HG03060 (cell line): ENCODE measurements around the gene DNMT1.
"Not testable (repeated sequence)": the region's sequence is repeated elsewhere in the genome, so short reads cannot be mapped to it uniquely, and the experiment has no call there.

Source experiments
- ATAC-seq: cut with Tn5 transposase; IDR thresholded peaks from one replicate; pipeline ENCODE4 v1.9.1; 2021; ENCODE audit warnings: low read depth, moderate number of reproducible peaks; ENCODE audit not compliant: unreplicated experiment

The DNMT1 gene

GRCh38 chr19:10222201-10222890 is 27.6 kb upstream of the DNMT1 start:
- no peak for ATAC-seq

GRCh38 chr19:10220695-10221094 is 25.9 kb upstream of the DNMT1 start:
- ATAC-seq: no peak

- no peak for ATAC-seq
These were observed 24.9 kb upstream of the DNMT1 start for GRCh38 chr19:10219678-10220077.

- no peak for ATAC-seq
These were observed 22.3 kb upstream of the DNMT1 start for GRCh38 chr19:10217085-10217484.

- ATAC-seq: no peak
These were observed 20.0 kb upstream of the DNMT1 start for GRCh38 chr19:10214784-10215183.

GRCh38 chr19:10211691-10212090 is 16.9 kb upstream of the DNMT1 start:
- ATAC-seq: no peak

- no peak for ATAC-seq
These were observed 16.3 kb upstream of the DNMT1 start for GRCh38 chr19:10211061-10211460.

GRCh38 chr19:10209315-10209714 is 14.6 kb upstream of the DNMT1 start:
- no peak for ATAC-seq

GRCh38 chr19:10207026-10207425 is 12.3 kb upstream of the DNMT1 start:
- ATAC-seq: no peak

GRCh38 chr19:10206226-10206885 is 11.6 kb upstream of the DNMT1 start:
- no peak for ATAC-seq

GRCh38 chr19:10205636-10206035 is 10.9 kb upstream of the DNMT1 start:
- ATAC-seq: no peak

GRCh38 chr19:10203686-10204085 is 8.9 kb upstream of the DNMT1 start:
- no peak for ATAC-seq

GRCh38 chr19:10201176-10201575 is 6.4 kb upstream of the DNMT1 start:
- ATAC-seq: no peak

- not testable (repeated sequence) for ATAC-seq
These were observed 5.3 kb upstream of the DNMT1 start for GRCh38 chr19:10200101-10200500.

- ATAC-seq: not testable (repeated sequence)
These were observed 4.3 kb upstream of the DNMT1 start for GRCh38 chr19:10198889-10199644.

GRCh38 chr19:10195199-10195519 is 406 bp upstream of the DNMT1 start:
- ATAC-seq: no peak

- no peak for ATAC-seq
These were observed 808 bp downstream of the DNMT1 start for GRCh38 chr19:10193790-10194499.

- ATAC-seq: no peak
These were observed 1.8 kb downstream of the DNMT1 start for GRCh38 chr19:10192922-10193321.

- ATAC-seq: no peak
These were observed 3.4 kb downstream of the DNMT1 start for GRCh38 chr19:10191347-10191746.

- ATAC-seq: no peak
These were observed 4.7 kb downstream of the DNMT1 start for GRCh38 chr19:10190026-10190425.

- ATAC-seq: no peak
These were observed 5.1 kb downstream of the DNMT1 start for GRCh38 chr19:10189616-10190015.
